HCT116 (cell line): ENCODE data around the gene UBTF. TPM values are rescaled to one million over a fixed set of nuclear protein-coding genes. Genes with fewer than 3 reads are reported as not detected.

Experiments
- ATAC-seq: fragments of 200-7000 bp; cut with Tn5 transposase; 2 replicates; pipeline ENCODE4 v1.9.1; 2020; ENCODE audit warnings: mild to moderate bottlenecking, moderate library complexity
- BruUV-seq: library from RNA; stranded (reverse); fragments of 400-500 nt; replicated peaks from 2 replicates; lab custom pipeline; 2021; lab: Mats Ljungman, UMichigan
- CTCF ChIA-PET: fragments of 300-600 bp; sonication (Branson Sonifier 250); formaldehyde crosslinking; loops from one replicate; lab custom pipeline; 2021; ENCODE audit warnings: antibody characterized with exemption; lab: Charles Lee
- POLR2A ChIA-PET: fragments of 300-600, 350-600 bp; sonication (Branson Sonifier 250); formaldehyde crosslinking; loops from one replicate; lab custom pipeline; 2021; ENCODE audit warnings: antibody characterized with exemption; lab: Charles Lee
- RAD21 ChIA-PET, 2 experiments: fragments of 300-600 bp; sonication (Branson Sonifier 250); formaldehyde crosslinking; loops; one replicate each; lab custom pipeline; 2023; ENCODE audit warnings: low total read pairs in 2 of 2; ENCODE audit not compliant: uncharacterized antibody in 2 of 2, unreplicated experiment in 2 of 2, low non-redundant PET in 1 of 2; lab: Charles Lee
- DNase-seq: peaks from one replicate; pipeline ENCODE4 v3.0.0-alpha.2; 2010; ENCODE audit warnings: low read depth, low spot score
- H2AFZ ChIP-seq: fragments of 200-600 bp; shearing (Covaris generic), sonication (generic); 2 replicates; pipeline ENCODE4 v1.6.1; 2017; ENCODE audit warnings: low read depth, mixed run types, mixed read lengths, antibody characterized with exemption, low read length; ENCODE audit not compliant: poor library complexity, severe bottlenecking
- H3K27ac ChIP-seq: 2 replicates; pipeline ENCODE4 v1.5.1; 2012; ENCODE audit warnings: low read depth, low read length
- H3K27me3 ChIP-seq: fragments of 200-600 bp; sonication (generic); 2 replicates; pipeline ENCODE4 v1.6.1; 2016; ENCODE audit warnings: mixed run types, low read length, mixed read lengths; ENCODE audit not compliant: insufficient read depth
- H3K36me3 ChIP-seq, 2 experiments: fragments of 200-500 bp in 1 of 2; fragments of 200-600 bp in 1 of 2; sonication (Bioruptor generic) in 1 of 2; sonication (generic) in 1 of 2; 2 replicates each; pipeline versions ENCODE4 v1.5.1 to v1.6.1; 2014 to 2016; ENCODE audit warnings: low read length in 2 of 2, inconsistent platforms in 1 of 2, mixed read lengths in 1 of 2, mixed run types in 1 of 2; ENCODE audit not compliant: insufficient read depth in 2 of 2, control insufficient read depth in 1 of 2
- H3K4me1 ChIP-seq, 2 experiments: fragments of 200-600 bp in 1 of 2; sonication (generic) in 1 of 2; 2 replicates each; pipeline versions ENCODE4 v1.5.1 to v1.6.1; 2012 to 2017; ENCODE audit warnings: low read length in 2 of 2, inconsistent platforms in 1 of 2, mild to moderate bottlenecking in 1 of 2, mixed read lengths in 1 of 2, mixed run types in 1 of 2, moderate library complexity in 1 of 2; ENCODE audit not compliant: insufficient read depth in 2 of 2, control insufficient read depth in 1 of 2
- H3K4me2 ChIP-seq: fragments of 200-600 bp; sonication (generic); 2 replicates; pipeline ENCODE4 v1.6.1; 2017; ENCODE audit warnings: mixed run types, low read length, mixed read lengths
- H3K4me3 ChIP-seq, 2 experiments: fragments of 200-600 bp in 1 of 2; sonication (generic) in 1 of 2; replicated peaks in 1 of 2; 2 replicates each; pipeline ENCODE4 v1.5.1; 2011 to 2016; ENCODE audit warnings: low read length in 2 of 2, control low read depth in 1 of 2, low read depth in 1 of 2, mild to moderate bottlenecking in 1 of 2, mixed read lengths in 1 of 2, mixed run types in 1 of 2
- H3K79me2 ChIP-seq: fragments of 200-600 bp; sonication (generic); 2 replicates; pipeline ENCODE4 v1.6.1; 2017; ENCODE audit warnings: mild to moderate bottlenecking, mixed run types, low read length, moderate library complexity, mixed read lengths; ENCODE audit not compliant: insufficient read depth
- H3K9ac ChIP-seq: fragments of 200-600 bp; sonication (generic); 2 replicates; pipeline ENCODE4 v1.6.1; 2016; ENCODE audit warnings: low read length, mixed read lengths
- H3K9me2 ChIP-seq: fragments of 200-600 bp; sonication (generic), shearing (Covaris generic); 2 replicates; pipeline ENCODE4 v1.6.1; 2017; ENCODE audit warnings: mixed run types, mild to moderate bottlenecking, moderate library complexity; ENCODE audit not compliant: insufficient read depth
- H3K9me3 ChIP-seq, 2 experiments: fragments of 200-500 bp in 1 of 2; fragments of 200-600 bp in 1 of 2; sonication (Bioruptor generic) in 1 of 2; sonication (generic) in 1 of 2; 2 replicates each; pipeline ENCODE4 v1.6.1; 2014 to 2017; ENCODE audit warnings: low read length in 2 of 2, mixed read lengths in 2 of 2, inconsistent platforms in 1 of 2, low read depth in 1 of 2, mild to moderate bottlenecking in 1 of 2, mixed run types in 1 of 2, moderate library complexity in 1 of 2; ENCODE audit not compliant: control insufficient read depth in 1 of 2, insufficient read depth in 1 of 2
- H4K20me1 ChIP-seq: fragments of 200-600 bp; sonication (generic), shearing (Covaris generic); 2 replicates; pipeline ENCODE4 v1.6.1; 2017; ENCODE audit warnings: mixed run types, mild to moderate bottlenecking, moderate library complexity; ENCODE audit not compliant: insufficient read depth
- EGR1 ChIP-seq: IDR thresholded peaks from 2 replicates; pipeline ENCODE4 v1.6.1; 2012; ENCODE audit warnings: low read depth
- SIN3A ChIP-seq: IDR thresholded peaks from 2 replicates; pipeline ENCODE4 v1.6.1; 2012; ENCODE audit warnings: low read depth
- SP1 ChIP-seq: IDR thresholded peaks from 2 replicates; pipeline ENCODE4 v1.6.1; 2012; ENCODE audit warnings: low read depth
- ZBTB33 ChIP-seq: IDR thresholded peaks from 2 replicates; pipeline ENCODE4 v1.6.1; 2011; ENCODE audit warnings: mild to moderate bottlenecking, low read length, moderate library complexity; ENCODE audit not compliant: insufficient replicate concordance; ENCODE audit errors: extremely low read depth
- intact Hi-C: fragments of 100-400 bp; cut with micrococcal nuclease; formaldehyde crosslinking; loops from 2 replicates; pipeline ENCODE4 v1.10.0; 2022
- total RNA-seq: library from RNA; stranded (reverse); gene quantifications from one replicate; pipeline ENCODE4 v1.2.1, GENCODE V29; 2021; ENCODE audit not compliant: unreplicated experiment
- TF ChIP-seq, protein P1 (sequence below): IDR thresholded peaks from 2 replicates; pipeline ENCODE4 v1.6.1; 2012
- TF ChIP-seq, protein P2 (sequence below): IDR thresholded peaks from 2 replicates; pipeline ENCODE4 v1.6.1; 2012

The UBTF gene
- total RNA-seq, 1 experiment from 2014 or later: 84.3 TPM

GRCh38 chr17:44199553-44200477 lies 19.7 kb downstream of the UBTF start, which contains the start of gene ATXN7L3:
Gene ATXN7L3 (minus strand): TSS chr17:44199884. CDS start chr17:44198070, 1,814 bp downstream.
- ChIA-PET RAD21 (interaction anchor here in 1 of 2 experiments (0.7 kb wide), 1 partner anchor 76 kb away, joined by 4 read pairs; the partner anchor contains the start of gene HDAC5), POLR2A (interaction anchor here (0.6 to 1.0 kb wide), 6 partner anchors 13 to 374 kb away, joined by 3 to 4 read pairs (median 4); partner anchors contain the start of genes FAM171A2 and TMUB2), CTCF (interaction anchor here (0.6 kb wide), 1 partner anchor 101 kb away, joined by 6 read pairs; no protein-coding TSS in a partner anchor)
- H2AFZ ChIP-seq: no peak within 1 kb of the TSS
- peak within 1 kb of the TSS; percentile 81 to 88 for H3K4me3 ChIP-seq
- peak within 1 kb of the TSS; percentile 98 for H3K27ac ChIP-seq
- H3K9me2 ChIP-seq: no peaks in the 10 kb centered on the region
- H3K9ac ChIP-seq: peak within 1 kb of the TSS; percentile 94
- DNase-seq (peak; percentile 94), ATAC-seq (peak; percentile 79)
- peaks cover 19% of the 10 kb centered on the region in 2 experiments; a peak in 3 of 4 replicates for H3K36me3 ChIP-seq
- H3K9me3 ChIP-seq: no peaks in the 10 kb centered on the region
- H3K4me1 ChIP-seq: peaks cover 38 to 43% of the 10 kb centered on the region in 2 experiments
- H3K27me3 ChIP-seq: no peaks in the 10 kb centered on the region
- TF ChIP-seq, protein P1, sequence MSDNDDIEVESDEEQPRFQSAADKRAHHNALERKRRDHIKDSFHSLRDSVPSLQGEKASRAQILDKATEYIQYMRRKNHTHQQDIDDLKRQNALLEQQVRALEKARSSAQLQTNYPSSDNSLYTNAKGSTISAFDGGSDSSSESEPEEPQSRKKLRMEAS: peak; percentile 50; the same call in 1 of the 2 replicates
- TF ChIP-seq SP1 (peak; percentile 93), EGR1 (peak; percentile 87), ZBTB33 (no peak), SIN3A (0 out of 2 replicates have a peak, but pooled peaks have one; percentile 53)
- TF ChIP-seq, protein P2, sequence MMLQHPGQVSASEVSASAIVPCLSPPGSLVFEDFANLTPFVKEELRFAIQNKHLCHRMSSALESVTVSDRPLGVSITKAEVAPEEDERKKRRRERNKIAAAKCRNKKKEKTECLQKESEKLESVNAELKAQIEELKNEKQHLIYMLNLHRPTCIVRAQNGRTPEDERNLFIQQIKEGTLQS: no peak
- intact Hi-C loops: no loop called here
- no peaks in the 10 kb centered on the region for H4K20me1 ChIP-seq
- BruUV-seq: no TSS peak
- peak within 1 kb of the TSS; percentile 95 for H3K4me2 ChIP-seq
- peaks cover 25% of the 10 kb centered on the region for H3K79me2 ChIP-seq
